Pancreas (tissue), 10 donors: ENCODE measurements around the gene SDC3. TPM values are rescaled to one million over a fixed set of nuclear protein-coding genes. Genes with fewer than 3 reads are reported as not detected.

Experiments used
- ATAC-seq, 4 donors: fragments of 200-7000 bp; cut with Tn5 transposase; one replicate each; pipeline versions ENCODE4 v1.8.0 to v1.9.1; 2020; ENCODE audit warnings: mild to moderate bottlenecking in 4 of 4, moderate library complexity in 4 of 4
- DNase-seq, 6 donors: peaks; one replicate each; pipeline ENCODE4 v3.0.0-alpha.2; 2020
- FAIRE-seq: peaks from 2 replicates; lab custom pipeline; 2012; peaks lifted over from hg19 to GRCh38; lab: Jason Lieb, UNC
- H3K27ac ChIP-seq, 4 donors: fragments of 200-600 bp; sonication (generic); 1 replicate in 3 of 4; 2 replicates in 1 of 4; pipeline versions ENCODE4 v1.5.0 to v1.8.0; 2020
- H3K27me3 ChIP-seq, 4 donors: fragments of 200-600 bp; one replicate each; pipeline ENCODE4 v1.8.0; 2021
- H3K36me3 ChIP-seq, 3 donors: fragments of 200-600 bp; sonication (generic) in 1 of 3; one replicate each; pipeline versions ENCODE4 v1.5.0 to v1.8.0; 2020 to 2021
- H3K4me1 ChIP-seq, 3 donors: fragments of 200-600 bp; one replicate each; pipeline ENCODE4 v1.8.0; 2021
- H3K4me3 ChIP-seq, 4 donors: fragments of 200-600 bp; sonication (generic) in 2 of 4; one replicate each; pipeline versions ENCODE4 v1.5.0 to v1.8.0; 2020 to 2021
- H3K9me3 ChIP-seq, 4 donors: fragments of 200-600 bp; one replicate each; pipeline ENCODE4 v1.8.0; 2021
- WGBS, 2 donors: extraction: QIAGEN DNeasy Blood & Tissue Kit; methylation state at CpG; one replicate each; pipeline ENCODE4 v1.1.7; 2013; 5-methylcytosine and 5-hydroxymethylcytosine counted together
- intact Hi-C, 3 donors: fragments of 100-400 bp; cut with DNase I; formaldehyde crosslinking; loops; one replicate each; pipeline versions ENCODE4 v1.11.1 to v1.14.2; 2022
- polyA plus RNA-seq, 2 donors: library from polyadenylated mRNA; stranded (reverse); fragments of 200-250 nt; gene quantifications; one replicate each; pipeline ENCODE4 v1.2.3, GENCODE V29; 2013
- total RNA-seq, 6 donors: library from RNA; stranded (reverse); fragmentation: NEBNext Ultra II Directional in 4 of 6; extraction: Animal tissue kit (Norgen Biotek cat#: 25700) in 4 of 6; gene quantifications; one replicate each; pipeline versions ENCODE4 v1.2.1 to v1.2.4, GENCODE V29; 2021 to 2023
- TF ChIP-seq, protein P1 (sequence below), 4 donors: fragments of 200-600 bp; sonication (generic) in 3 of 4; IDR thresholded peaks; one replicate each; pipeline versions ENCODE4 v1.5.0 to v1.8.0; 2021; ENCODE audit warnings: antibody characterized with exemption in 4 of 4
- donor health status: healthy with polysubstance abuse.
- donor health status: DM: no; HTN: no; CAD: no; lungs with moderate emphysema.
- donor health status: DM: no; HTN: no; CAD: no.
- donor health status: control.
- donor health status: control.
- donor health status: Bipolar disorder and iron deficiency.
- donor health status: DM: yes; HTN: yes; CAD: no.
- donor health status: DM: no; HTN: no; CAD: no.
- donor health status: DM: no; HTN: no; CAD: no.
- donor health status: DM: yes; HTN: yes; CAD: no.

Gene SDC3
- total and polyA plus RNA-seq, 8 donors, result 4.2 to 18.9 (median 7.6) TPM

DNA sequence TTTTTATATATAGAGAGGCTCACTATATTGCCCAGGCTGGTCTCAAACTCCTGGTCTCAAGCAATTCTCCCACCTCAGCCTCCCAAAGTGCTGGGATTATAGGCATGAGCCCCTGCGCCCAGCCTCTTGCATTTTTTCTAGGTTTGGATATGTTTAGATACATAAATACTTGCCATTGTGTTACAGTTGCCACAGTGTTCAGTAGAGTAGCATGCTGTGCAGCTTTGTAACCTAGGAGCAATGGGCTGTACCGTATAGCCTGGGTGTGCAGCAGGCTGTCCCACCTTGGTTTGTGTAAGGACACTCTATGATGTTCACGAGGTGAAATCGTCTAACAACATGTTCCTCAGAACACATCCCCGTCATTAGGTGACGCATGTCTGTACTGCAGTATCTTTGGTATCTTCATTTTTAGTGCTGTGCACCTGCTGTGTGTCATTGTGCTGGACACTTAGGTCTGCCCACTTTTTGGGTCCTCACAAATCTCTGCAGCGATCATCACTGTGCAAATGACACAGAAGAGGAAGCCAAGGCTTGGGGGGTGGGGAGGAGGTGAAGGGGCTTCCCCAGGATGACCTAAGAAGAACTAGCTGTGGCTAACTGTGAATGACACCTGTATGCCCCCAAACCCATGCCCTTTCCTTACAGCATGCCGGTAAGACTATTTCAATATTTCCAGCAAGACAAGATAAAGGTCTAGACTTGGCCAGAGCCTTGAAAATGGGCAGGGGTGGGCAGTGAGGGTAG, 44.5 kb downstream of the SDC3 start:
- DNase-seq (no peak), FAIRE-seq (no peak), ATAC-seq (no peak)
- Histone ChIP-seq H3K27ac (no peak overlapping the region), H3K36me3 (no peaks in the 10 kb centered on the region), H3K4me3 (no peak overlapping the region), H3K4me1 (no peaks in the 10 kb centered on the region), H3K9me3 (no peaks in the 10 kb centered on the region), H3K27me3 (no peaks in the 10 kb centered on the region)
- TF ChIP-seq, protein P1, sequence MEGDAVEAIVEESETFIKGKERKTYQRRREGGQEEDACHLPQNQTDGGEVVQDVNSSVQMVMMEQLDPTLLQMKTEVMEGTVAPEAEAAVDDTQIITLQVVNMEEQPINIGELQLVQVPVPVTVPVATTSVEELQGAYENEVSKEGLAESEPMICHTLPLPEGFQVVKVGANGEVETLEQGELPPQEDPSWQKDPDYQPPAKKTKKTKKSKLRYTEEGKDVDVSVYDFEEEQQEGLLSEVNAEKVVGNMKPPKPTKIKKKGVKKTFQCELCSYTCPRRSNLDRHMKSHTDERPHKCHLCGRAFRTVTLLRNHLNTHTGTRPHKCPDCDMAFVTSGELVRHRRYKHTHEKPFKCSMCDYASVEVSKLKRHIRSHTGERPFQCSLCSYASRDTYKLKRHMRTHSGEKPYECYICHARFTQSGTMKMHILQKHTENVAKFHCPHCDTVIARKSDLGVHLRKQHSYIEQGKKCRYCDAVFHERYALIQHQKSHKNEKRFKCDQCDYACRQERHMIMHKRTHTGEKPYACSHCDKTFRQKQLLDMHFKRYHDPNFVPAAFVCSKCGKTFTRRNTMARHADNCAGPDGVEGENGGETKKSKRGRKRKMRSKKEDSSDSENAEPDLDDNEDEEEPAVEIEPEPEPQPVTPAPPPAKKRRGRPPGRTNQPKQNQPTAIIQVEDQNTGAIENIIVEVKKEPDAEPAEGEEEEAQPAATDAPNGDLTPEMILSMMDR (IDR thresholded peaks at IDR 0.05), result no peak
- intact Hi-C loops, result no loop called here
- WGBS, 2 donors, result 75 to 81% methylated on average over 8 of the region's 8 CpGs

DNA sequence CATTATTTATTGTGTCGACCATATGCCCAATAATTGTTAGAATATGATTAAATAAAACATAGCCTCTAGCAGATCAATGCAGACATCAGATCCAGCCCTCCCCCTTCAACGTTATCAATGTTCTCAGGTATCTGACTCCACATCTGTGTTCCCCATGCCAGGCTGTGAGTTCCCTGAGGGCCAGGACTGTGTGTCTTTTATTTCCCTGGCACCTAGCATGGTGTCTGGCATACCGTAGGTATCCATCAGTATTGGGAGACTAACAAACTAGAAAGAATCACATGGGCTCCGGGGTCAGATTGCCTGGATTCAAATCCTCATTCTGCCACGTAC, 48.3 kb downstream of the SDC3 start:
- Histone ChIP-seq H3K27ac (no peak overlapping the region), H3K36me3 (no peaks in the 10 kb centered on the region), H3K27me3 (no peaks in the 10 kb centered on the region), H3K4me3 (no peak overlapping the region), H3K9me3 (no peaks in the 10 kb centered on the region), H3K4me1 (no peaks in the 10 kb centered on the region)
- ATAC-seq (no peak), FAIRE-seq (no peak), DNase-seq (no peak)
- intact Hi-C loops, result no loop called here
- 76 to 79% methylated on average over 5 of the region's 5 CpGs for WGBS, 2 donors
- TF ChIP-seq, protein P1 (IDR thresholded peaks at IDR 0.05), result no peak

DNA sequence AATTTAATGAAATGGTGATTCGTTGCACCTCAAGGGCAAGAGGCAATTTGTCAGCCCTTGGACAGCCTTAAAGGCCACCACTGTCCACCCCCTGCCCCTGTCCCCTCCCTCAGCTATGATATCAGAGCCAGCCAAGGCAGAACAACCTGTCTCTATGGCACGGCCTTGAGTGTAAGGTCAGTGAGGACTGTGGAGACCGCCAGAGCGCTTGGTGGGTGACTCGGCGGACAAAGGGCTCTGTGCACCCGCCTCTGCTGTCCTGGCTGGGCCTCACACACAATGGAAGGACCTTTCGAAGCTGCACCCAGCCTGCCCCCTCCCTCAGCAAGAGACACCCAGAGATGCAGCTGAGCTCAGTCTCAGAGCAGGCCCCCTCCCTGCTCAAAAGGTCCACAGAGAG, 50.6 kb downstream of the SDC3 start:
- 79 to 89% methylated on average over 8 of the region's 8 CpGs for WGBS, 2 donors
- no peak for ATAC-seq
- TF ChIP-seq, protein P1 (IDR thresholded peaks at IDR 0.05), result no peak
- no peak for DNase-seq
- H3K27ac ChIP-seq, result no peak overlapping the region
- no peaks in the 10 kb centered on the region for H3K4me1 ChIP-seq
- no peaks in the 10 kb centered on the region for H3K27me3 ChIP-seq
- H3K9me3 ChIP-seq, result no peaks in the 10 kb centered on the region
- H3K36me3 ChIP-seq, result no peaks in the 10 kb centered on the region
- no peak overlapping the region for H3K4me3 ChIP-seq
- intact Hi-C loops, result no loop called here
- FAIRE-seq, result no peak

DNA sequence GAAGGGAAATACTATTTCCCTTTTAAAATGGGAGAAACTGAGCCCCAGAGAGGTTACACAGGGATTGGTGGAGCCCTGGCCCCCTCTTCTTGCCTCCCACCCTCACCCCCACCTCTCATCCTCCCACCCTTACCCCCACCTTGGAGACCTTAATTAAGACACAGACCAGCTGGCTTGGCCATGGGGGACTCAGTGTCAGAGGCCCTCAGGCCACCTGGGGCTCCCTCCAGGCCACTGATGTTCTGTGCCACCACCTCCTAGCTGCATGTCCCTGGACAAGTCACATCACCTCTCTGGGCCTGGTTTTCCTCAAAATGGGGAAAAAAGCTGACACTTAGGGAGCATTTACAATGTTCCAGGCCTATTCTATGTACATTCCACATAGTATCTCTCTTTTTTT, 51.5 kb downstream of the SDC3 start:
- Histone ChIP-seq H3K4me1 (peaks cover 0 to 2% (median 0%) of the 10 kb centered on the region in 3 donors), H3K27ac (no peak overlapping the region), H3K4me3 (no peak overlapping the region), H3K36me3 (no peaks in the 10 kb centered on the region), H3K9me3 (no peaks in the 10 kb centered on the region), H3K27me3 (no peaks in the 10 kb centered on the region)
- ATAC-seq (no peak), DNase-seq (no peak), FAIRE-seq (no peak)
- TF ChIP-seq, protein P1 (IDR thresholded peaks at IDR 0.05), result no peak
- intact Hi-C loops, result no loop called here

DNA sequence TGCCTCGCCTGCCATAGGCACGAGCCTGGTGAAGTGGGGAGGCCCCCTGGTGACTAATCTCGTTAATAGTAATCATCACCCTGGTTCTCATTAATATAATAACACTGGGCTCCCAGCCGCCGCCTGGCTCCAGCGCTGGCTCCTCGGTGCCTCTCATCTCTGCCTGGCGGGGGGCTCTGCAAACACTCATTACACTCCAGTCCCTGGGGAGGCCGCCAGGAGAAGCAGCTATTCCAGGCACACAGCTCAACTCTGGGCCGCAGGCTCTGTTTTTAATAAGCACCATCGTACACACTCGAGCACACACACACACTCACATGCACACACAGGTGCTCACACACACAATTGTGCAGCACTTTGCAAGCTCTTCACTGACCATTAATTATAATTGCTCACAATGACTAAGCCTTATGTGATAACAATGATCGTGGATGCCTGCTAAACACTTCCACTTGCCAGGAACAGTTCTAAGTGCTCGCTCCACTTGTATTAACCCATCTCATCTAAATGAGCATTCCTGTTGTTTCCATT, 52.2 kb downstream of the SDC3 start:
- no peak overlapping the region for H3K27ac ChIP-seq
- H3K27me3 ChIP-seq, result no peaks in the 10 kb centered on the region
- no peak overlapping the region for H3K4me3 ChIP-seq
- TF ChIP-seq, protein P1 (IDR thresholded peaks at IDR 0.05), result no peak
- peaks cover 0 to 3% (median 0%) of the 10 kb centered on the region in 3 donors for H3K4me1 ChIP-seq
- H3K9me3 ChIP-seq, result no peaks in the 10 kb centered on the region
- FAIRE-seq (no peak), ATAC-seq (peak in 3 of 4 donors; percentile 5 to 16 (median 6)), DNase-seq (no peak)
- H3K36me3 ChIP-seq, result no peaks in the 10 kb centered on the region
- intact Hi-C loops, result no loop called here
- WGBS, 2 donors, result 33 to 34% methylated on average over 14 of the region's 14 CpGs
